Stomach (tissue), 4 donors: ENCODE results near the gene TMPRSS5.

Experiments used
- EP300 ChIP-seq: sonication (generic); formaldehyde crosslinking; IDR thresholded peaks from one replicate; pipeline ENCODE4 v1.6.1; 2017; ENCODE audit warnings: antibody characterized with exemption
- POLR2A ChIP-seq, 4 donors: fragments of 450-650 bp; IDR thresholded peaks; one replicate each; pipeline ENCODE4 v1.6.1; 2016; ENCODE audit warnings: antibody characterized with exemption in 4 of 4, control low read depth in 2 of 4, mild to moderate bottlenecking in 1 of 4, moderate library complexity in 1 of 4
- TF ChIP-seq, protein P1 (sequence below), 7 experiments: fragments of 450-650 bp in 4 of 7; fragments of 200-600 bp in 3 of 7; sonication (generic) in 3 of 7; IDR thresholded peaks; one replicate each; pipeline ENCODE4 v1.5.1; 2016 to 2019; ENCODE audit warnings: antibody characterized with exemption in 7 of 7, control low read depth in 2 of 7, mild to moderate bottlenecking in 1 of 7

DNA sequence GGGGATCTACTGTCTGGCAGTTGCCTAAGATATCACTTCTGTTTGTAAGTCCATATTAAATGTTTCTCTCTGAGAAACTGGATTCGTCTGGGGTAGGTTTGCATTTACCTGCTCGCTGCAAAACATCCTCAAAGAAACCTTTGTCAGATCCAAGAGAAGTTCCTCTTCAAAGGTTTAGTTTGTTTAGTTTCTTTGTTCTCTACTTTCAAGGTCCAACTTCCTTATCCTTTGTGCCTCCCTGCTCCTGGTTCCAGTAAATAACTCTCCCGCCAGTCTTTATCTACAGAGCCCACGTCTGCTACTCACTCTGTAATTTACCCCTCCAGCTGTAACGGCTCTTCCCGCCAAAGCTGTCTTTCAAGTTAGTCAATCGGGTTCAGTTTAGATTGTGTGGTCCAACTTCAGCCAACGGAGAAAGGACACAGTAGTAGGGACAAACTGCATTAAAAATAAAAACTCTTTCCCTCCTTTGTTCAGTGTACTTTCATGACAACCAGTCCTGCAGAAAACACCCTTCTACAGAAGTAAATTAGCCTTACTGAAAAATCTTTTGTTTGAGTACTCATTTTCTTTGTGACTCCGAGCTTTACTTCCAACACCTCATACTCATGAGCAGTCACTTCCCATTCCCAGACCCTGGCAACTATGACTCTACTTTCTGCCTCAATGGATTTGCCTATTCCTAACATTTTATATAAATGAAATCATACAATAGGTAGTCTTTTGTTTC lies 41.0 kb downstream of the TMPRSS5 start:
- TF ChIP-seq, protein P1, sequence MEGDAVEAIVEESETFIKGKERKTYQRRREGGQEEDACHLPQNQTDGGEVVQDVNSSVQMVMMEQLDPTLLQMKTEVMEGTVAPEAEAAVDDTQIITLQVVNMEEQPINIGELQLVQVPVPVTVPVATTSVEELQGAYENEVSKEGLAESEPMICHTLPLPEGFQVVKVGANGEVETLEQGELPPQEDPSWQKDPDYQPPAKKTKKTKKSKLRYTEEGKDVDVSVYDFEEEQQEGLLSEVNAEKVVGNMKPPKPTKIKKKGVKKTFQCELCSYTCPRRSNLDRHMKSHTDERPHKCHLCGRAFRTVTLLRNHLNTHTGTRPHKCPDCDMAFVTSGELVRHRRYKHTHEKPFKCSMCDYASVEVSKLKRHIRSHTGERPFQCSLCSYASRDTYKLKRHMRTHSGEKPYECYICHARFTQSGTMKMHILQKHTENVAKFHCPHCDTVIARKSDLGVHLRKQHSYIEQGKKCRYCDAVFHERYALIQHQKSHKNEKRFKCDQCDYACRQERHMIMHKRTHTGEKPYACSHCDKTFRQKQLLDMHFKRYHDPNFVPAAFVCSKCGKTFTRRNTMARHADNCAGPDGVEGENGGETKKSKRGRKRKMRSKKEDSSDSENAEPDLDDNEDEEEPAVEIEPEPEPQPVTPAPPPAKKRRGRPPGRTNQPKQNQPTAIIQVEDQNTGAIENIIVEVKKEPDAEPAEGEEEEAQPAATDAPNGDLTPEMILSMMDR (IDR thresholded peaks at IDR 0.05) = no peak
- TF ChIP-seq EP300 (no peak), POLR2A (IDR thresholded peaks at IDR 0.05) (no peak)
